GM12891 (cell line): ENCODE measurements around the gene SAMHD1.

Source experiments
- DNase-seq: peaks from one replicate; pipeline ENCODE4 v3.0.0; 2011; ENCODE audit warnings: low spot score; ENCODE audit not compliant: insufficient read length
- FAIRE-seq: peaks from 2 replicates; lab custom pipeline; 2011; peaks lifted over from hg19 to GRCh38; lab: Jason Lieb, UNC
- PAX5 ChIP-seq: IDR thresholded peaks from 2 replicates; pipeline ENCODE4 v1.6.1; 2011; ENCODE audit warnings: low read length, moderate library complexity, mild to moderate bottlenecking; ENCODE audit not compliant: insufficient read depth, severe bottlenecking
- POLR2A ChIP-seq: IDR thresholded peaks from 2 replicates; pipeline ENCODE4 v1.6.1; 2011; ENCODE audit warnings: low read depth, low read length, control low read depth
- POLR2AphosphoS5 ChIP-seq: IDR thresholded peaks from 2 replicates; pipeline ENCODE4 v1.6.1; 2011; ENCODE audit warnings: low read depth, low read length, control low read depth
- POU2F2 ChIP-seq: IDR thresholded peaks from 2 replicates; pipeline ENCODE4 v1.6.1; 2011; ENCODE audit warnings: low read depth, mild to moderate bottlenecking, control low read depth, low read length, moderate library complexity
- SPI1 ChIP-seq: IDR thresholded peaks from 2 replicates; pipeline ENCODE4 v1.6.1; 2011; ENCODE audit warnings: low read depth, low read length, control low read depth
- TAF1 ChIP-seq: IDR thresholded peaks from 2 replicates; pipeline ENCODE4 v1.6.1; 2011; ENCODE audit warnings: low read depth, low read length, control low read depth

SAMHD1 gene

GRCh38 chr20:36861625-36861874 lies 90.0 kb downstream of the SAMHD1 start:
- TF ChIP-seq PAX5 (no peak), TAF1 (no peak), POU2F2 (no peak), POLR2A (no peak), POLR2AphosphoS5 (no peak), SPI1 (no peak)
- FAIRE-seq (no peak), DNase-seq (no peak)

GRCh38 chr20:36860811-36861624 lies 90.5 kb downstream of the SAMHD1 start:
- no peak for DNase-seq
- FAIRE-seq, result no peak
- TF ChIP-seq POLR2A (no peak), PAX5 (no peak), SPI1 (no peak), POU2F2 (no peak), POLR2AphosphoS5 (no peak), TAF1 (no peak)

- FAIRE-seq (no peak), DNase-seq (no peak)
- no peak for TF ChIP-seq POLR2A
- TF ChIP-seq POU2F2, result no peak
- TF ChIP-seq POLR2AphosphoS5, result no peak
- no peak for TF ChIP-seq TAF1
- TF ChIP-seq PAX5, result no peak
- no peak for TF ChIP-seq SPI1
These were observed 91.2 kb downstream of the SAMHD1 start for GRCh38 chr20:36860339-36860738.

GRCh38 chr20:36859700-36860330 lies 91.7 kb downstream of the SAMHD1 start:
- TF ChIP-seq SPI1, result no peak
- no peak for TF ChIP-seq TAF1
- TF ChIP-seq PAX5, result no peak
- no peak for TF ChIP-seq POLR2AphosphoS5
- TF ChIP-seq POLR2A, result no peak
- no peak for TF ChIP-seq POU2F2
- FAIRE-seq, result no peak
- no peak for DNase-seq

- FAIRE-seq (no peak), DNase-seq (no peak)
- TF ChIP-seq PAX5 (no peak), TAF1 (no peak), POLR2AphosphoS5 (no peak), POLR2A (no peak), POU2F2 (no peak), SPI1 (no peak)
These were observed 92.3 kb downstream of the SAMHD1 start for GRCh38 chr20:36859282-36859555.

GRCh38 chr20:36856691-36857635 lies 94.5 kb downstream of the SAMHD1 start:
- FAIRE-seq, result peak; percentile 38
- TF ChIP-seq SPI1 (no peak), POU2F2 (no peak), POLR2AphosphoS5 (no peak), PAX5 (no peak), POLR2A (no peak)
- no peak for DNase-seq

- TF ChIP-seq POU2F2, result no peak
- TF ChIP-seq SPI1, result no peak
- TF ChIP-seq TAF1, result no peak
- no peak for TF ChIP-seq POLR2AphosphoS5
- no peak for TF ChIP-seq POLR2A
- TF ChIP-seq PAX5, result no peak
- DNase-seq (no peak), FAIRE-seq (no peak)
These were observed 95.3 kb downstream of the SAMHD1 start for GRCh38 chr20:36856195-36856594.

GRCh38 chr20:36855241-36855657 lies 96.3 kb downstream of the SAMHD1 start:
- no peak for DNase-seq
- no peak for TF ChIP-seq POLR2A
- TF ChIP-seq SPI1, result no peak
- TF ChIP-seq TAF1, result no peak
- FAIRE-seq, result no peak

GRCh38 chr20:36854348-36855240 lies 96.9 kb downstream of the SAMHD1 start:
- no peak for FAIRE-seq
- no peak for DNase-seq

More at GRCh38 chr20:36854348-36855240, 96.9 kb downstream of the SAMHD1 start:
- TF ChIP-seq PAX5 (no peak), TAF1 (no peak), SPI1 (no peak), POLR2A (no peak), POU2F2 (no peak)
